Left lung (tissue), 14 donors: ENCODE data around the gene NDC1. TPM values are rescaled to one million over a fixed set of nuclear protein-coding genes. Genes with fewer than 3 reads are reported as not detected.
"Not testable (repeated sequence)": the region's sequence is repeated elsewhere in the genome, so short reads cannot be mapped to it uniquely, and the experiment has no call there.

Experiments
- ATAC-seq: fragments of 200-7000 bp; cut with Tn5 transposase; one replicate; pipeline ENCODE4 v1.9.1; 2020; ENCODE audit warnings: moderate library complexity
- DNase-seq, 4 donors: peaks; one replicate each; pipeline ENCODE4 v3.0.0-alpha.2; 2013 to 2020
- H3K27ac ChIP-seq, 2 donors: fragments of 200-600 bp; sonication (generic) in 1 of 2; one replicate each; pipeline versions ENCODE4 v1.5.0 to v1.8.0; 2020 to 2021
- H3K27me3 ChIP-seq, 2 donors: fragments of 200-600 bp; sonication (generic) in 1 of 2; one replicate each; pipeline versions ENCODE4 v1.5.0 to v1.8.0; 2020 to 2021
- H3K36me3 ChIP-seq, 2 donors: fragments of 200-600 bp; sonication (generic) in 1 of 2; one replicate each; pipeline versions ENCODE4 v1.5.0 to v1.8.0; 2020 to 2021
- H3K4me1 ChIP-seq, 2 donors: fragments of 200-600 bp; one replicate each; pipeline ENCODE4 v1.8.0; 2021
- H3K4me3 ChIP-seq, 2 donors: fragments of 200-600 bp; sonication (generic) in 1 of 2; one replicate each; pipeline versions ENCODE4 v1.5.0 to v1.8.0; 2020 to 2021; ENCODE audit warnings: mild to moderate bottlenecking in 1 of 2
- H3K9me3 ChIP-seq, 2 donors: fragments of 200-600 bp; sonication (generic) in 1 of 2; one replicate each; pipeline versions ENCODE4 v1.5.0 to v1.8.0; 2020 to 2021
- intact Hi-C, 2 donors: fragments of 100-400 bp; cut with DNase I; formaldehyde crosslinking; loops; one replicate each; pipeline versions ENCODE4 v1.11.2 to v1.14.2; 2022
- long read RNA-seq, 12 donors: library from polyadenylated mRNA in 2 of 12; unstranded in 2 of 12; transcript quantifications; one replicate each; pipeline ENCODE4 v2.0.0 and lab custom pipeline, GENCODE V29; 2019 to 2026
- polyA plus RNA-seq, 6 donors: library from polyadenylated mRNA; unstranded; fragments of 120-200 nt; gene quantifications; one replicate each; pipeline ENCODE4 v1.2.1, GENCODE V29; 2013; ENCODE audit not compliant: insufficient read length in 6 of 6
- total RNA-seq, 2 donors: library from RNA; stranded (reverse); fragmentation: NEBNext Ultra II Directional; extraction: Animal tissue kit (Norgen Biotek cat#: 25700); gene quantifications; one replicate each; pipeline ENCODE4 v1.2.1, GENCODE V29; 2021
- TF ChIP-seq, protein P1 (sequence below), 2 donors: fragments of 200-600 bp; sonication (generic) in 1 of 2; IDR thresholded peaks; one replicate each; pipeline versions ENCODE4 v1.5.0 to v1.8.0; 2021; ENCODE audit warnings: antibody characterized with exemption in 2 of 2
- donor health status: DM: no; HTN: yes; CAD: no.
- donor health status: DM: no; HTN: no; CAD: no.

NDC1 gene, protein sequence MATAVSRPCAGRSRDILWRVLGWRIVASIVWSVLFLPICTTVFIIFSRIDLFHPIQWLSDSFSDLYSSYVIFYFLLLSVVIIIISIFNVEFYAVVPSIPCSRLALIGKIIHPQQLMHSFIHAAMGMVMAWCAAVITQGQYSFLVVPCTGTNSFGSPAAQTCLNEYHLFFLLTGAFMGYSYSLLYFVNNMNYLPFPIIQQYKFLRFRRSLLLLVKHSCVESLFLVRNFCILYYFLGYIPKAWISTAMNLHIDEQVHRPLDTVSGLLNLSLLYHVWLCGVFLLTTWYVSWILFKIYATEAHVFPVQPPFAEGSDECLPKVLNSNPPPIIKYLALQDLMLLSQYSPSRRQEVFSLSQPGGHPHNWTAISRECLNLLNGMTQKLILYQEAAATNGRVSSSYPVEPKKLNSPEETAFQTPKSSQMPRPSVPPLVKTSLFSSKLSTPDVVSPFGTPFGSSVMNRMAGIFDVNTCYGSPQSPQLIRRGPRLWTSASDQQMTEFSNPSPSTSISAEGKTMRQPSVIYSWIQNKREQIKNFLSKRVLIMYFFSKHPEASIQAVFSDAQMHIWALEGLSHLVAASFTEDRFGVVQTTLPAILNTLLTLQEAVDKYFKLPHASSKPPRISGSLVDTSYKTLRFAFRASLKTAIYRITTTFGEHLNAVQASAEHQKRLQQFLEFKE
- total RNA-seq (10 to 100 TPM in 1 of 2 donors, 1 to 10 TPM in 1; 9.1 to 15.6 TPM), polyA plus RNA-seq (10 to 100 TPM; 19.9 to 27.4 (median 21.2) TPM)
- long read RNA-seq, donor 1, full-length matches to known transcripts = 1 of 47 reads
- long read RNA-seq, donor 1, partial matches to known transcripts = 46 of 47 reads
- long read RNA-seq, donor 1, other reads (novel, unspliced or antisense) = 0 of 47 reads
- long read RNA-seq, donor 2, full-length matches to known transcripts = 2 of 2 reads
- long read RNA-seq, donor 2, partial matches to known transcripts = 0 of 2 reads
- long read RNA-seq, donor 2, other reads (novel, unspliced or antisense) = 0 of 2 reads
- long read RNA-seq, donor 3, full-length matches to known transcripts = 5 of 5 reads
- long read RNA-seq, donor 3, partial matches to known transcripts = 0 of 5 reads
- long read RNA-seq, donor 3, other reads (novel, unspliced or antisense) = 0 of 5 reads
- long read RNA-seq, donor 4, full-length matches to known transcripts = 1 of 1 reads
- long read RNA-seq, donor 4, partial matches to known transcripts = 0 of 1 reads
- long read RNA-seq, donor 4, other reads (novel, unspliced or antisense) = 0 of 1 reads
- long read RNA-seq, donor 5, full-length matches to known transcripts = 4 of 4 reads
- long read RNA-seq, donor 5, partial matches to known transcripts = 0 of 4 reads
- long read RNA-seq, donor 5, other reads (novel, unspliced or antisense) = 0 of 4 reads
- long read RNA-seq, donor 6, full-length matches to known transcripts = 2 of 2 reads
- long read RNA-seq, donor 6, partial matches to known transcripts = 0 of 2 reads
- long read RNA-seq, donor 6, other reads (novel, unspliced or antisense) = 0 of 2 reads
- long read RNA-seq, donor 7, full-length matches to known transcripts = 3 of 3 reads
- long read RNA-seq, donor 7, partial matches to known transcripts = 0 of 3 reads
- long read RNA-seq, donor 7, other reads (novel, unspliced or antisense) = 0 of 3 reads
- long read RNA-seq, donor 8, full-length matches to known transcripts = 3 of 3 reads
- long read RNA-seq, donor 8, partial matches to known transcripts = 0 of 3 reads
- long read RNA-seq, donor 8, other reads (novel, unspliced or antisense) = 0 of 3 reads
- long read RNA-seq, donor 9 = 0 reads
- long read RNA-seq, donor 10, partial matches to known transcripts = 2 of 2 reads
- long read RNA-seq, donor 10, other reads (novel, unspliced or antisense) = 0 of 2 reads
- long read RNA-seq, donor 11, full-length matches to known transcripts = 3 of 3 reads
- long read RNA-seq, donor 11, partial matches to known transcripts = 0 of 3 reads
- long read RNA-seq, donor 11, other reads (novel, unspliced or antisense) = 0 of 3 reads
- long read RNA-seq, donor 12 = 0 reads

DNA sequence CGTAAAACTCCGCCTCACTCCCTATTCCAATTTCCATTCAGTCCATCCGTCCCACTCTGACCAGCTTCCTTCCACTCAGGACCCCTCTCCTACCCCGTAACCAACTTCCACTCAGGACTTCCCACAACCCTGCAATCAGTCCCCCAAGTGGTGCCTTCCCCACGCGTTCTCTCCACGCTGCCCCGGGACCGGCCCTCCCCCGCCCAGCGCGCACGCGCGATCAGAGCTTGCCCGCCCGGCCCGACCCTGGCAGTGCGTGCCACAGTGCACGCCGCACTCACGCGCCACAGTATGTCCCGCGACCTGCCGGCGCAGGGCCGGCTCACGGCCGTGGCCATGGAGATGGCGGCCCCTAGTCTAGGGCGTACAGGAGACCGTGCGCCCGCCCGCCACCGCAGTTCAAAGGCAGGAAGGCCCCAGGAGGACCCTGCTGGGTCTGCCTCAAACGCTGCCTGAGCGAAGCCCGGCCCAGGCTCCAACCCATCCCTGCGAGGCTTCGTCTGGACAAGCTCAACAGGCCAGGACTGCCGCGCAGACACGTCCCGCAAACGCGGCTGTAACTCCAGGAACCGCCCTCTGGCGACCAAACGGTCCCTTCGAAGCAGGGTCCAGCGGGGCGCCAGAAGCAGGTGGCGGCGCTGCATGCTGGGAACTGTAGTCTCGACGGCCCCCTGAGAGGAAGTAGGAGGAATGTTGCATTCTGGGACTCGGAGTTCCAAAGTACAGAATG, at the start of gene NDC1:
Gene NDC1 (minus strand): TSS at position 373 of the 730 bp plus-strand sequence. CDS start 35 bp downstream, at position 338.
- TF ChIP-seq, protein P1, sequence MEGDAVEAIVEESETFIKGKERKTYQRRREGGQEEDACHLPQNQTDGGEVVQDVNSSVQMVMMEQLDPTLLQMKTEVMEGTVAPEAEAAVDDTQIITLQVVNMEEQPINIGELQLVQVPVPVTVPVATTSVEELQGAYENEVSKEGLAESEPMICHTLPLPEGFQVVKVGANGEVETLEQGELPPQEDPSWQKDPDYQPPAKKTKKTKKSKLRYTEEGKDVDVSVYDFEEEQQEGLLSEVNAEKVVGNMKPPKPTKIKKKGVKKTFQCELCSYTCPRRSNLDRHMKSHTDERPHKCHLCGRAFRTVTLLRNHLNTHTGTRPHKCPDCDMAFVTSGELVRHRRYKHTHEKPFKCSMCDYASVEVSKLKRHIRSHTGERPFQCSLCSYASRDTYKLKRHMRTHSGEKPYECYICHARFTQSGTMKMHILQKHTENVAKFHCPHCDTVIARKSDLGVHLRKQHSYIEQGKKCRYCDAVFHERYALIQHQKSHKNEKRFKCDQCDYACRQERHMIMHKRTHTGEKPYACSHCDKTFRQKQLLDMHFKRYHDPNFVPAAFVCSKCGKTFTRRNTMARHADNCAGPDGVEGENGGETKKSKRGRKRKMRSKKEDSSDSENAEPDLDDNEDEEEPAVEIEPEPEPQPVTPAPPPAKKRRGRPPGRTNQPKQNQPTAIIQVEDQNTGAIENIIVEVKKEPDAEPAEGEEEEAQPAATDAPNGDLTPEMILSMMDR (IDR thresholded peaks at IDR 0.05) = no peak
- Histone ChIP-seq H3K27me3 (no peaks in the 10 kb centered on the region), H3K4me3 (peak within 1 kb of the TSS; percentile 74 to 95), H3K27ac (peak within 1 kb of the TSS; percentile 95 to 98), H3K9me3 (peaks cover 0 to 13% of the 10 kb centered on the region in 2 donors), H3K4me1 (peaks cover 0 to 11% of the 10 kb centered on the region in 2 donors), H3K36me3 (no peaks in the 10 kb centered on the region)
- DNase-seq = peak; percentile 92 to 96 (median 95)
- intact Hi-C loops = no loop called here
- ATAC-seq = peak; percentile 98

DNA sequence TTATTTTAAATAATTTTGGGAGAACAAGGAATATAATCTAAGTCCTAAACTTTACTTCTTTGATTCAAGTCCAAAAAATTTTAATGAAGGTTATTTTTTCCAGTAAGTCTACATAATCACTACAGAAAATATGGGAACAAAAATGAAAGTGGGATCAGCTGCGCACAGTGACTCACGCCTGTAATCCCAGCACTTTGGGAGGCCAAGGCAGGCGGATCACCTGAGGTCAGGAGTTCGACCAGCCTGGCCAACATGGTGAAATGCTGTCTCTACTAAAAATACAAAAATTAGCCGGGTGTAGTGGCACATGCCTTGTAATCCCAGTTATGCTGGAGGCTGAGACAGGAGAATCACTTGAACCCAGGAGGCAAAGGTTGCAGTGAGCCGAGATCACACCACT, 45.5 kb upstream of the NDC1 start:
- H3K4me3 ChIP-seq, H3K9me3 ChIP-seq, H3K27me3 ChIP-seq, ATAC-seq, DNase-seq, intact Hi-C loops, H3K27ac ChIP-seq, H3K4me1 ChIP-seq: not testable (repeated sequence)
- H3K36me3 ChIP-seq = peaks cover 0 to 66% of the 10 kb centered on the region in 2 donors

DNA sequence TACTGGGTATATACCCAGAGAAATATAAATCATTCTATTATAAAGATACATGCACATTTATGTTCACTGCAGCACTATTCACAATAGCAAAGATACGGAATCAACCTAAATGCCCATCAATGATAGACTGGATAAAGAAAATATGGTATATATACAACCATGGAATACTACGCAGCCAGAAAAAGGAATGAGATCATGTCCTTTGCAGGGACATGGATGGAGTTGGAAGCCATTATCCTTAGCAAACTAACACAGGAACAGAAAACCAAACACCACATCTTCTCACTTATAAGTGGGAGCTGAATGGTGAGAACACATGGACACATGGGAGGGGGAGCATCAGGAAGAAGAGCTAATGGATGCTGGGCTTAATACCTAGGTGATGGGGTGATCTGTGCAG, 43.8 kb upstream of the NDC1 start:
- H3K27ac ChIP-seq, H3K9me3 ChIP-seq, H3K27me3 ChIP-seq, ATAC-seq, DNase-seq, H3K4me3 ChIP-seq, intact Hi-C loops, H3K4me1 ChIP-seq: not testable (repeated sequence)
- peaks cover 0 to 74% of the 10 kb centered on the region in 2 donors for H3K36me3 ChIP-seq

DNA sequence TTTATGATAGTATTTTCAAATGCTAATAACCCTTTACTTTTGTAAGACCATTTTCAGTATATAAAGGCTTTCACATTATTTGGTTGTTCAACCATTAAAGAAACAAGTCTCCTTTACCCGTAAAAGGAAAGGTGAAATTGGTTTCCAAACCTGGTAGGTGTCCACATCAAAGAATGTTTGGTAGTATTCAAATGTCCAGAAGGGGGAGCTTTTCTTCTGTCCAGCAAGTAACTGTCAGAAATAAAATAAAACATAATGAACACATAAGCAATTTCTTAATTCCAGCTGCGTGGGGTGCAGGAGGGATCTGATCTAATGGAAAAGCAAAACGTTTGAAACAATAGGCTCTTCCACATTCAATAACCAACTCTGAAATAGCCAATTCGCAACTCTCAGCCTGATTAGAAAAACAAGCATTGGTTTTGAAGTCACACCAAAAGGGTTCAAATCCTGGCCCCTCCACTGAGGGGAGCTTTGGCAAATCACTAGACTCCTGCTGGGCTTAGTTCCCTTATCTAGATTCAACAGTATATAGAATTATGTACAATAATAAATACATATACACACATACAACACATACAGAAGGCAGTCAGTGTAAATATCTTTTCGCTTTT, 40.5 kb upstream of the NDC1 start:
- ATAC-seq (peak; percentile 60), DNase-seq (peak in 2 of 4 donors; percentile 25 to 48)
- Histone ChIP-seq H3K27ac (no peak overlapping the region), H3K27me3 (no peaks in the 10 kb centered on the region), H3K9me3 (no peaks in the 10 kb centered on the region), H3K4me3 (no peak overlapping the region), H3K36me3 (peaks cover 0 to 90% of the 10 kb centered on the region in 2 donors), H3K4me1 (no peaks in the 10 kb centered on the region)
- intact Hi-C loops = loop anchor here in 1 of 2 donors (5.0 kb wide), 1 partner anchor 69 kb away; the partner anchor contains the start of genes IFT25 and LRRC42
- TF ChIP-seq, protein P1 (IDR thresholded peaks at IDR 0.05) = peak; percentile 45 to 54

DNA sequence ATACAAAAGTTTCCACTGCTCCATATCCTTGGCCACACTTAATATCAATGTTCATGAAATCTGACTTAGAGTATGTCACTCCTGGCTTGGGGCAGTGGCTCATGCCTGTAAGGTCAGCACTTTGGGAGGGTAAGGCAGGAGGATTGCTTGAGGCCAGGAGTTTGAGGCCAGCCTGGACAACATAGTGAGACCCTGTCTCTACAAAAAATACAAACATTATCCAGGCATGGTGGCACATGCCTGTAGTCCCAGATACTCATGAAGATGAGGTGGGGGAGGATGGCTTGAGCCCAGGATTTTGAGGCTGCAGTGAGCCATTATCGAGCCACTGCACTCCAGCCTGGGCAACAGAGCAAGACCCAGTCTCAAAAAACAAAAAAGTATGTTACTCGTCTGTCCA, 37.1 kb upstream of the NDC1 start:
- not testable (repeated sequence) for H3K27ac ChIP-seq, H3K9me3 ChIP-seq, DNase-seq, ATAC-seq, H3K27me3 ChIP-seq, H3K4me3 ChIP-seq, H3K4me1 ChIP-seq
- H3K36me3 ChIP-seq = peaks cover 0 to 96% of the 10 kb centered on the region in 2 donors
- intact Hi-C loops = loop anchor here in 1 of 2 donors (5.0 kb wide), 1 partner anchor 72 kb away; the partner anchor contains the start of genes IFT25 and LRRC42
